Stimulated activated naive CD8-positive, alpha-beta T cell treated with anti-CD3 and anti-CD28 coated beads, Interleukin-15, amount 100 ng/mL, for 72 hours (primary cell): Measurements from ENCODE around the gene MAML1.
A peak's percentile ranks its signal among the peaks of the same experiment; 100 is the strongest.

ENCODE experiments used
- ATAC-seq: fragments of 150-1000 bp; cut with Tn5 transposase; 2 replicates; pipeline ENCODE4 v1.10.0; 2021; ENCODE audit warnings: mild to moderate bottlenecking, moderate library complexity
- DNase-seq, 2 donors: peaks; one replicate each; pipeline ENCODE4 v3.0.0; 2021 to 2022
- H3K27ac Mint-ChIP-seq, 2 donors: one replicate each; pipeline ENCODE4 v1.8.0; 2022; ENCODE audit warnings: mild to moderate bottlenecking in 2 of 2, mixed read lengths in 2 of 2, moderate library complexity in 2 of 2
- H3K27me3 Mint-ChIP-seq: one replicate; pipeline ENCODE4 v1.8.0; 2022; ENCODE audit warnings: mixed read lengths
- H3K4me1 Mint-ChIP-seq: one replicate; pipeline ENCODE4 v1.8.0; 2022; ENCODE audit warnings: mild to moderate bottlenecking, mixed read lengths
- H3K4me3 Mint-ChIP-seq, 2 donors: one replicate each; pipeline ENCODE4 v1.8.0; 2022; ENCODE audit warnings: mild to moderate bottlenecking in 2 of 2, mixed read lengths in 2 of 2, moderate library complexity in 1 of 2
- H3K9me3 Mint-ChIP-seq, 2 donors: one replicate each; pipeline ENCODE4 v1.8.0; 2022; ENCODE audit warnings: mixed read lengths in 2 of 2

MAML1 gene

GRCh38 chr5:179792612-179793467 is 60.2 kb downstream of the MAML1 start:
- Mint-ChIP-seq H3K27ac (peak overlapping the region in 1 of 2 donors; percentile 95), H3K4me1 (peaks cover 46% of the 10 kb centered on the region), H3K27me3 (no peaks in the 10 kb centered on the region), H3K4me3 (peak overlapping the region in 1 of 2 donors; percentile 71), H3K9me3 (no peaks in the 10 kb centered on the region)
- ATAC-seq (no peak), DNase-seq (no peak)

GRCh38 chr5:179793468-179794139 is 61.0 kb downstream of the MAML1 start, which contains the start of gene LTC4S:
TSS of gene LTC4S (plus strand) at chr5:179793986. CDS start at chr5:179794081, 95 bp downstream.
- Mint-ChIP-seq H3K9me3 (no peaks in the 10 kb centered on the region), H3K27ac (peak within 1 kb of the TSS; percentile 12 to 67), H3K4me1 (peaks cover 46% of the 10 kb centered on the region), H3K4me3 (peak within 1 kb of the TSS; percentile 15 to 71), H3K27me3 (no peaks in the 10 kb centered on the region)
- ATAC-seq (peak; percentile 65), DNase-seq (peak; percentile 43 to 68)

- no peaks in the 10 kb centered on the region for H3K27me3 Mint-ChIP-seq
Measured at GRCh38 chr5:179794171-179794570, 61.5 kb downstream of the MAML1 start.

GRCh38 chr5:179794575-179794974 is 62.0 kb downstream of the MAML1 start:
- peaks cover 46% of the 10 kb centered on the region for H3K4me1 Mint-ChIP-seq
- no peak for ATAC-seq
- H3K4me3 Mint-ChIP-seq = peak overlapping the region; percentile 15 to 71
- H3K27me3 Mint-ChIP-seq = no peaks in the 10 kb centered on the region
- H3K9me3 Mint-ChIP-seq = no peaks in the 10 kb centered on the region
- no peak for DNase-seq
- peak overlapping the region in 1 of 2 donors; percentile 67 for H3K27ac Mint-ChIP-seq

More at GRCh38 chr5:179794171-179794570, 61.5 kb downstream of the MAML1 start:
- H3K4me3 Mint-ChIP-seq = peak overlapping the region in 1 of 2 donors; percentile 71
- no peaks in the 10 kb centered on the region for H3K9me3 Mint-ChIP-seq
- H3K4me1 Mint-ChIP-seq = peaks cover 46% of the 10 kb centered on the region
- ATAC-seq (no peak), DNase-seq (no peak)
- H3K27ac Mint-ChIP-seq = peak overlapping the region in 1 of 2 donors; percentile 67

DNA sequence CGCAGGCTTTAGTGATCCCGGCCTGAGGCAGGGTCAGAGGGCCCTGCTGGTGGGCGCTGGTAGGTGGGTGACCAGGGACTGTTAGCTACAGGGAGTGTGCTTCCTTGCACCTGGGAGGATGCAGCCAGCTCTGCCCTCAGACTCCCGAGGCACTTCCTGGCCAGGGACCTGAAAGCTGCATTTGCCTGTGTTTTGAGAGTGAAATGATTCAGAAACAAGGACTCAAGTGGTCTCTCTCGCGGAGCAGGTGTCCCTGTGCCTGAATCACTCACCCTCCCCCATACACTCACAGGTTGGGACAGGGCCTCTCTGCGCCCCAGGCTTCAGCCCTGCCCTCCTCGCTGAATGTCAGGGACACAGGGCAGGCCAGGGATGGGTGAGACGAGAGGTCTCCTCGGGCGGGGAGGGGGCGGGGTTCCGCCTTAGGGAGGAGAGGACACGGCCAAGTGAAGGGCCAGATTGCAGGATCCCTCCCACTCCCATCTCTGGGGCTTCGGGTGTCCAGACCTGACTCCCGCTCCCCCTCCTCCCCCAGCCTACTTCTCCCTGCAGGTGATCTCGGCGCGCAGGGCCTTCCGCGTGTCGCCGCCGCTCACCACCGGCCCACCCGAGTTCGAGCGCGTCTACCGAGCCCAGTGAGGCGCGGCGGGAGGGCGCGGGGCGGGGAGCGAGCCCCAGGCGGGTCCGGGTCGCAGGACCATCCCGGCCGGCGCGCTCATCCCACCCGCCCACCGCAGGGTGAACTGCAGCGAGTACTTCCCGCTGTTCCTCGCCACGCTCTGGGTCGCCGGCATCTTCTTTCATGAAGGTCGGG is 62.6 kb downstream of the MAML1 start:
- Mint-ChIP-seq H3K27ac (peak overlapping the region in 1 of 2 donors; percentile 42), H3K4me3 (peak overlapping the region; percentile 62 to 71), H3K4me1 (peaks cover 46% of the 10 kb centered on the region), H3K27me3 (no peaks in the 10 kb centered on the region), H3K9me3 (no peaks in the 10 kb centered on the region)
- peak in 1 of 2 donors; percentile 16 for DNase-seq
- no peak for ATAC-seq

DNA sequence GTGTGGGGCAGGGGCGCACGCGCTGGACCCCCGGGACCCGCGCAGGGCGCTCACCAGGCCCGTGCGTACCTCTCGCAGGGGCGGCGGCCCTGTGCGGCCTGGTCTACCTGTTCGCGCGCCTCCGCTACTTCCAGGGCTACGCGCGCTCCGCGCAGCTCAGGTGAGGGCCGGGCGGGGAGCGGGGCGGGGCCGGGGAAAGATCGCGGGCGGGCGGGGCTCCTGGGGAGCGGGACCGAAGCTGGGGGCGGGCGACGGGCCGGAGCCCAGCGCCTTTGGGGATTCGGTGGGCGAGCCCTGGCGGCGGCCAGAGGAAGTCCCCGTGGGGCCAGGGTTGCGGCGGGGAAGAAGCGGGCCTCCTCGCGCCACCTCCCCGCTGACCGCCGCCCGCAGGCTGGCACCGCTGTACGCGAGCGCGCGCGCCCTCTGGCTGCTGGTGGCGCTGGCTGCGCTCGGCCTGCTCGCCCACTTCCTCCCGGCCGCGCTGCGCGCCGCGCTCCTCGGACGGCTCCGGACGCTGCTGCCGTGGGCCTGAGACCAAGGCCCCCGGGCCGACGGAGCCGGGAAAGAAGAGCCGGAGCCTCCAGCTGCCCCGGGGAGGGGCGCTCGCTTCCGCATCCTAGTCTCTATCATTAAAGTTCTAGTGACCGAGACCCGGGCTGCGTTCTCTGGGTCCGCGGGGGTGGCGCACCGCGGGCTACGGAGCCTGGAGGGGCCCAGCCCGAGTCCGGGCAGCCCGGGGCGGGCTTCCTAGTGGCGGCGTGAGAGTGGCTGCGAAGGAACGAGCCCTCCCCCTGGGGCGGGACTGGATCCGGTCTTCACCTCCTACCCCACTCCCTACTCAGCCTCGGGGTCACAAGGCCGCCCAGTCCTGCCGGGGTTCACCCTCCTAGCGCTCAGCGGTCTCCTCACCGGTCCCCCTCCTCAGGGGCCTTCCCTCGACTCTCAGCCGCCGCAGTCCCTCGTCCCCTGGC is 63.5 kb downstream of the MAML1 start:
- Mint-ChIP-seq H3K4me3 (peak overlapping the region; percentile 71 to 73), H3K27ac (no peak overlapping the region), H3K4me1 (peaks cover 46% of the 10 kb centered on the region), H3K27me3 (no peaks in the 10 kb centered on the region), H3K9me3 (no peaks in the 10 kb centered on the region)
- peak; percentile 75 for ATAC-seq
- peak; percentile 77 to 80 for DNase-seq

DNA sequence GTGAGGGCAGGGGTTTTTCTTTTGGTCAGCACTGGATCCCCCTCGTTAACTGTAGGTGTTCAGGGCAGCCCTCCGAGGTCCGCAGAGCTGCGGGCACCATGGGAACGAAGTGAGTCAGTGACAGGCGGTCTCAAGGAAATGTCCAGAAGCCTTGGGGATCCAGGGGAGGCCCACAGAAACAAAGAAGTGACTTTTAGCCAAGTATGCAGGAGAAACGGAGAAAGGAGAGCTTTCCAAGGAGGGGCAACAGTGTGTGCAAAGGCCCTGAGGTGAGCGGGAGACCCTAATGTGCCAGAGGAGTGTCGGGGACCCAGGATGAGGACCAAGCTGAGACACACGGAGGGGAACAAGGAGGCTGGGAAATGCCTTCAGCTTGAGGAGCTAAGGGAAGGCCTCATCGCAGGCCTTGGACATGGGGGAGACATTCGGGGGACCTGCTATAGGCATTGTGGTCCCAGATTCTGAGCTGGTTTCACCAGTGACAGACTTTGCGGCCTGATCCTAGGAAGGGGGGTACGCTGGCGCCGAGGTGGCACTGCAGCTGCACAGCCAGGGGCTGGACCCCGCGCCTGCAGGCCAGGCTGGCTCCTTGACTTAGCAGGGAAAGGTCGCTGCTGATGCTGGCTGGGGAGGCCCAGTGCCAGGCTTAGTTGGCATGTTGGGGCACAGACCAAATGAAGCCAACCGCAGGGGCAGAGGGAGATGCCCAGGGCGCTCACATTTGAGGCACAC is 64.4 kb downstream of the MAML1 start:
- peak overlapping the region; percentile 30 to 54 for H3K27ac Mint-ChIP-seq
- H3K27me3 Mint-ChIP-seq = no peaks in the 10 kb centered on the region
- H3K9me3 Mint-ChIP-seq = no peaks in the 10 kb centered on the region
- H3K4me1 Mint-ChIP-seq = peaks cover 48% of the 10 kb centered on the region
- no peak for DNase-seq
- no peak for ATAC-seq
- H3K4me3 Mint-ChIP-seq = peak overlapping the region; percentile 71 to 73

DNA sequence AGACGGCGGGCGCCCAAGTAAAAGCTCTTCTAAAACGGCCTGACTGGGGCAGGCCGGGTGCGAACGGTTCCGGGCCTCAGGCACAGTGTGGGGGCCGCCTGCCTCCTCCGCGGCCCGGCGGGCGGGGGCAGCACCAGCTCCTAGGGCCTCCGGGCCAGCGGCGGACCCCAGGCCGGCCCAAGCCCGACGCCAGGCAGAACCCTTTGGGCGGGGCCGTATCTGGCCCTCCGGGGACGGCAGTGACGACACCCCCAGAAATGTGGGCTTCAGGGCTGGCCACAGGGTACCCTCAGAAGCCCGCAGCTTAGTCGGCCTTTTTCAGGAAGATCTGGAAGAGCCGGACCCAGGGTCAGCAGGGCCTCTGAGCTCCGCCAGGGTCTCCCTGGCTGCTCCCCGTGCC is 65.1 kb downstream of the MAML1 start:
- Mint-ChIP-seq H3K4me1 (peaks cover 48% of the 10 kb centered on the region), H3K27me3 (no peaks in the 10 kb centered on the region), H3K9me3 (no peaks in the 10 kb centered on the region), H3K4me3 (no peak overlapping the region), H3K27ac (no peak overlapping the region)
- no peak for DNase-seq
- ATAC-seq = no peak

DNA sequence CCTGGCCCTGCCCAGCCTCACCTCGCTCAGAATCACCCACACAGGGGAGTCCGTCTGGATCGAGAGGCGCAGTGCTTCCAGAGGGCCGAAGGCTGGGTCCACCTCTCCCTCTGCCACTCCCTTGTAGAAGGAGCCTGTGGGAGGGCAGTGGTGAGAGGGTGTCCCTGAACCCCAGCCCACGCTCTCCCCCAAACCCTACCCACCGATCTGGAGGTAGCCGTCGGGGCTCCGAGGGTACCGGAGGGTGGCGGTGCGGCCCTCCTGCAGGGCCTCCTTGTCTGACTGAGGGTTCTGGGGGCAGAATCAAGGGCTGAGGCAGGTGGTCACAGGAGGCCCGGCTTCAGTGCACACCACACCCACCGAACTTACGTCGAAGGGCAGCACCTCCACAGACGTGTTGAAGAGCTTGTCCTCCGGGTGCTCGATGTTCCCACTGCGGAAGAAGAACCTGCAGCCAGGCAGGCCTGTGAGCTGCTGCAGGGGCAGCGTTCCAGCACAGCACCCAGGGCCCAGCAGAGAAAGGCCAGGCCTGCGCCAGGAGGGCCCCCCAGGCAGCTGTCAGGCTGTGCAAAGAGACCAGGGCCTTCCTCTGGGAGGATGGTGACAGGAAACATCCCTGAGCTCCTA is 65.6 kb downstream of the MAML1 start:
- Mint-ChIP-seq H3K27me3 (no peaks in the 10 kb centered on the region), H3K27ac (peak overlapping the region in 1 of 2 donors; percentile 78), H3K4me3 (no peak overlapping the region), H3K4me1 (peaks cover 50% of the 10 kb centered on the region), H3K9me3 (no peaks in the 10 kb centered on the region)
- DNase-seq (no peak), ATAC-seq (no peak)

DNA sequence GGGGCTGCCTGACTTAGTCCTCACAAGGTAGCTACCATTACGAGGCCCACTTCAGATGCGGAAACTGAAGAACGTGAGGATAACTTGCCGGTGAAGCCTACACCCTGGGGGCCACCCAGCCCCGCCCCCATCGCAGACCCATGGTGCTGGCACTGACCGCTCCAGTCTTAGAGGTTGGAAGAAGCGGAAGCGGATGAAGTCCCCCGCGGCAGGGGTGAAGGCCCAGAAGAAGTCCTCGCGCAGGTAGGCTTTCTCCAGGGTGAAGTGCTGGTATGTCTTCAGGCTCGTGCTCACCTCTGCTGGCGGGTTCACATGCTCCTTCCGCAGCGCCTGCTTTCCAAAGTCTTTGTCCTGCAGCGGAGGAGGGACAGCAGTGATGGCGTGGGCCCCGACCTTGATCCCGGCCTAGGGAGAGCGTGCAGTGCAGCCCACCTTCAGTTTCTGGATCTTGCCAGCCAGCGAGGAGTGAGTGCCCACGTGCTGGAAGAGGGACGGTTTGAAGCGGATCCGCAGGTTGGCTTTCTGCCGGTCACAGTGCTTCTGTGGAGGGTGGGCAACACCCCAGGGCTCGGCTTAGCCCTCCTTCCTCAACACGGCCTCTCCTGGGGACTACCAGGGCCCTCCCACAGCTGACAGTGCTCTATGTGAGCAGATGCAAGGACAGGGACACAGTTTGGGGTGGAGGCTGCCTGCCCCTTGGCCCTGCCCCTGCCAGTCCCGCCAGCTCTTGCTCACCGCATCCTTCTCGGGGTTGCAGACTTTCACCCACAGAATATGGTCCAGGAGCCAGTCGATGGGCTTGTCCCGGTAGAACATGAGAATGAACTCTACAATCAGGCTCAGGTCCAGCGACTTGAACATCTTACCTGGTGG is 66.4 kb downstream of the MAML1 start:
- no peaks in the 10 kb centered on the region for H3K27me3 Mint-ChIP-seq
- no peak overlapping the region for H3K4me3 Mint-ChIP-seq
- DNase-seq (no peak), ATAC-seq (no peak)
- H3K9me3 Mint-ChIP-seq = no peaks in the 10 kb centered on the region
- H3K27ac Mint-ChIP-seq = peak overlapping the region in 1 of 2 donors; percentile 79
- H3K4me1 Mint-ChIP-seq = peaks cover 50% of the 10 kb centered on the region

DNA sequence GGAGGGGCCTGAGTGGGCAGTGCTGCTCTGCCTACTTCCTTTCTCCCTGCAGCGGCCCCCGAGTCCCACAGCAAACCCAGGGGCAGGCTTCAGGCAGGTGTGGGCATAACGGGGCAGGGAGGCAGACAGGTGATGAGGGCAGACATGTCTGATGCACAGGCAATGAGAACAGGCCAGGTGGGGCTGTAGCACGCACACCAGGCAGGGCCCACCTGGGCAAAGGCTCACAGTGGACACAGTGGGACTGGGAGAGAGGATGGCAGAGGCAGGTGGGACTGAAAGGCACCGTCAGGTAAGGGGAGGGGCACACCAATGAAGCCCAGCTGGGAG is 67.0 kb downstream of the MAML1 start:
- Mint-ChIP-seq H3K27me3 (no peaks in the 10 kb centered on the region), H3K9me3 (no peaks in the 10 kb centered on the region), H3K27ac (peak overlapping the region in 1 of 2 donors; percentile 79), H3K4me1 (peaks cover 50% of the 10 kb centered on the region), H3K4me3 (no peak overlapping the region)
- ATAC-seq (no peak), DNase-seq (no peak)

DNA sequence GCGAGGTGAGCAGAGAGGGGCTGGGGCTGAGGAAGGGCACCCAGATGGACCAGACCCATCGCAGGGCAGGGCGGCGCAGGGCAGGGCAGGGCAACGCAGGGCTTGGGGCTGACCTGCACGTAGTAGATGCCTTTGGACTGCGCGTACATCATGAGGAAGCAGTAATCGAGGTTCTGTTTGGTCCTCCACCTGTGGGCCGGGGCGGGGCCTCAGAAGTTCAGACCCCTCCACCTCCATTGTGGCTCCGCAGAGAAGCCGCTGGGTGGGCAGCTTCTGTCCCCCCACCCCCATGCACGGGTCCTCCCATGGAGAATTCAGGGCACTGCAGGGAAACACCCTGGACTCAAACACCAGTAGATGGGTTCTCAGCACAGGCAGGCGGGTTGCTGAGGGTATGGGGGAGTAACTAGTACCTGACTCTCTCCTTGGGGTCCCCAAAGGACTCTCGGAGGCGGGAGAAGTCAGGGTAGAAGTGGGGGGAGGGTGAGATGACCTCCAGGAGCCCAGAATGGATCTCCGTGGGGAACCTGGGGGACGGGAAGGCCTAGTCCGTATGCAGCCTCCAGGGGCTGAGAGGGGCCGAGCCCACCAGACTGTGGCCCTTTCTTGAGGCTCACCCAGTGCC is 67.6 kb downstream of the MAML1 start:
- Mint-ChIP-seq H3K4me3 (no peak overlapping the region), H3K27ac (peak overlapping the region in 1 of 2 donors; percentile 42), H3K27me3 (no peaks in the 10 kb centered on the region), H3K4me1 (peaks cover 50% of the 10 kb centered on the region), H3K9me3 (no peaks in the 10 kb centered on the region)
- ATAC-seq (no peak), DNase-seq (no peak)
